Uterus (tissue), 2 donors: Measurements from ENCODE around the gene C9orf72.

Experiments
- CTCF ChIP-seq, 4 experiments: fragments of 200-600 bp in 2 of 4; fragments of 450-650 bp in 2 of 4; sonication (generic) in 2 of 4; IDR thresholded peaks; one replicate each; pipeline ENCODE4 v1.5.1; 2016 to 2019; ENCODE audit warnings: antibody characterized with exemption in 4 of 4, mild to moderate bottlenecking in 2 of 4, moderate library complexity in 1 of 4
- POLR2A ChIP-seq, 2 donors: fragments of 450-650 bp; IDR thresholded peaks; one replicate each; pipeline ENCODE4 v1.6.1; 2016; ENCODE audit warnings: antibody characterized with exemption in 2 of 2, mild to moderate bottlenecking in 1 of 2, moderate library complexity in 1 of 2

GRCh38 chr9:27514551-27514950, 58.7 kb downstream of the C9orf72 start:
- TF ChIP-seq CTCF (IDR thresholded peaks at IDR 0.05): no peak
- no peak for TF ChIP-seq POLR2A (IDR thresholded peaks at IDR 0.05)
